ENCODE data around the gene NFXL1. TPM values are rescaled to one million over a fixed set of nuclear protein-coding genes. Genes with fewer than 3 reads are reported as not detected.
A peak's percentile ranks its signal among the peaks of the same experiment; 100 is the strongest.

NFXL1 gene
- total RNA-seq, 1 donor from 2014 or later: 11.1 TPM

DNA sequence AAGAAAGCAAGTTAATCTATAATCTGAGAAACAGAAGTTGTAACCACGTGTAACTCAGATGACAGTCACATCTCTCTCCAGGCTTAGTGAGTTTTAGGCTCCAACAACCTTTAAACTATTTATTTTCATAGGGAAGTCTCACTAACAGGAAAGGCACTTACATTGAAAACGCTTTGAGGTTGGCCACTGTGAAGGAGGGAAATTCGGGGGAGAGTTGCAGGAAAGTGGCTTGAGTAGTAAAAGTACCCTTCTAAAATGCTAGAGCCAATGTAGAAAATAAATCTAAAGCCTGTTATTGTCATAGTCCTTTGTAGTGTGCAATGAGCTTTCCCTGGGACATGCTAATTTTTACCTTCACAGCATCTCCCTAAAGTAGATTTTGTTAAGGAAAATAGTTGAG, 995 bp upstream of the NFXL1 start:
- Mint-ChIP-seq H3K4me3 (peak overlapping the region; percentile 98), H3K27ac (peak overlapping the region; percentile 85), H3K4me1 (peaks cover 31% of the 10 kb centered on the region), H3K36me3 (ENCODE audit: low read depth) (peaks cover 21% of the 10 kb centered on the region), H3K9me3 (no peaks in the 10 kb centered on the region), H3K27me3 (peaks cover 4% of the 10 kb centered on the region)
- no peak for ATAC-seq (ENCODE audit: low read depth)
- ChIA-PET CTCF (interaction anchor here (0.6 kb wide), 1 partner anchor 12 kb away, joined by 3 read pairs; no protein-coding TSS in a partner anchor), POLR2A (interaction anchor here (0.9 to 1.4 kb wide), 2 partner anchors 16 to 430 kb away, joined by 3 to 4 read pairs; partner anchors contain the start of gene ATP10D)
- TF ChIP-seq, protein P1, sequence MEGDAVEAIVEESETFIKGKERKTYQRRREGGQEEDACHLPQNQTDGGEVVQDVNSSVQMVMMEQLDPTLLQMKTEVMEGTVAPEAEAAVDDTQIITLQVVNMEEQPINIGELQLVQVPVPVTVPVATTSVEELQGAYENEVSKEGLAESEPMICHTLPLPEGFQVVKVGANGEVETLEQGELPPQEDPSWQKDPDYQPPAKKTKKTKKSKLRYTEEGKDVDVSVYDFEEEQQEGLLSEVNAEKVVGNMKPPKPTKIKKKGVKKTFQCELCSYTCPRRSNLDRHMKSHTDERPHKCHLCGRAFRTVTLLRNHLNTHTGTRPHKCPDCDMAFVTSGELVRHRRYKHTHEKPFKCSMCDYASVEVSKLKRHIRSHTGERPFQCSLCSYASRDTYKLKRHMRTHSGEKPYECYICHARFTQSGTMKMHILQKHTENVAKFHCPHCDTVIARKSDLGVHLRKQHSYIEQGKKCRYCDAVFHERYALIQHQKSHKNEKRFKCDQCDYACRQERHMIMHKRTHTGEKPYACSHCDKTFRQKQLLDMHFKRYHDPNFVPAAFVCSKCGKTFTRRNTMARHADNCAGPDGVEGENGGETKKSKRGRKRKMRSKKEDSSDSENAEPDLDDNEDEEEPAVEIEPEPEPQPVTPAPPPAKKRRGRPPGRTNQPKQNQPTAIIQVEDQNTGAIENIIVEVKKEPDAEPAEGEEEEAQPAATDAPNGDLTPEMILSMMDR (IDR thresholded peaks at IDR 0.05): no peak
- no peak for DNase-seq
- intact Hi-C loops (cut with micrococcal nuclease): loop anchor here (2.0 to 10.0 kb wide), 4 partner anchors 13 to 351 kb away; partner anchors contain the start of gene CORIN

DNA sequence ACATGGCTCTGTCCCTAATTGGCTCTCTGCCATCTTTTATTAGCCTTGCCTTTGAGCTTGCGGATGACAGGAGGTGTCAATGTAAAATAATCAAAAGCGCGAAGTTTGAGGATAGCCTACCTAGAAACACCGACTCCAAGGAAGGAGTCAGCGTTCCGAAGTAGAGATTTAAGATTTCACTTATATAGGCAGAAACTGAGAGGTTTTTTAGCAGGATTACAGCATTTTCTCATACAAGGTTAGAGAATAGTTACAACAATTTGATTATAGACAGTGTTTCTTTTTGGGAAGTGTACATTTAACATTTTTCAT, 499 bp upstream of the NFXL1 start:
- Mint-ChIP-seq H3K9me3 (no peaks in the 10 kb centered on the region), H3K27me3 (peaks cover under 1% of the 10 kb centered on the region), H3K36me3 (ENCODE audit: low read depth) (peaks cover 24% of the 10 kb centered on the region), H3K4me3 (peak overlapping the region; percentile 98), H3K4me1 (peaks cover 31% of the 10 kb centered on the region), H3K27ac (peak overlapping the region; percentile 85)
- intact Hi-C loops (cut with micrococcal nuclease): loop anchor here (1.0 to 10.0 kb wide), 10 partner anchors 14 to 916 kb away; partner anchors contain the start of genes COMMD8, CORIN, FRYL and OCIAD1
- CTCF ChIA-PET: no interaction called here
- POLR2A ChIA-PET: interaction anchor here (0.6 to 1.4 kb wide), 4 partner anchors 9 to 430 kb away, joined by 3 to 4 read pairs (median 4); partner anchors contain the start of gene ATP10D
- TF ChIP-seq, protein P1 (IDR thresholded peaks at IDR 0.05): no peak
- DNase-seq: no peak
- ATAC-seq (ENCODE audit: low read depth): no peak

GRCh38 chr4:47913861-47914219, 543 bp downstream of the NFXL1 start:
- ATAC-seq (ENCODE audit: low read depth) (no peak), DNase-seq (peak; percentile 33)
- CTCF ChIA-PET: no interaction called here
- peaks cover 31% of the 10 kb centered on the region for H3K4me1 Mint-ChIP-seq
- no peaks in the 10 kb centered on the region for H3K27me3 Mint-ChIP-seq
- peak overlapping the region; percentile 92 for H3K27ac Mint-ChIP-seq
- intact Hi-C loops (cut with micrococcal nuclease): loop anchor here (1.0 to 10.0 kb wide), 10 partner anchors 15 to 917 kb away; partner anchors contain the start of genes COMMD8, CORIN, FRYL and OCIAD1
- TF ChIP-seq, protein P1 (IDR thresholded peaks at IDR 0.05): no peak
- no peaks in the 10 kb centered on the region for H3K9me3 Mint-ChIP-seq
- H3K36me3 Mint-ChIP-seq (ENCODE audit: low read depth): peaks cover 29% of the 10 kb centered on the region
- peak overlapping the region; percentile 98 for H3K4me3 Mint-ChIP-seq
- POLR2A ChIA-PET: interaction anchor here (0.6 to 1.4 kb wide), 3 partner anchors 10 to 429 kb away, joined by 3 to 4 read pairs (median 4); partner anchors contain the start of gene ATP10D

DNA sequence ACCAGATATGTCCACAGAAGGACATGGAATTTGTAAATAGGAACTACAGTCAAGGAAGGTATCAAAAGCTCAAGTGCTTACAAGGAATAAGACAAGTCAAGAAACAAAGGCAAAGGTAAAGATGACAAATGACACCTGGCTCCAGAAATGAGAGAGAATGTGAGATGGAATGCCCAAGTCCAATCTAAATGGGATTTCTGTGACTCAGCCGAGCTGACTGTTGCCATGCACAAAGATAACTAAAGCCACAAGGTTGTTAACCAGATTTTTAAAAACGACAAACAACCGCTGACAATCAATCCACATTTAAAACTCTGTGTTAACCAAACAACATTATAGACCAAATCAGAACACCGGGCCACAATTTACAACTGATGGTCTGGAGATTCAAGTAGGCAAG, 1.1 kb downstream of the NFXL1 start:
- Mint-ChIP-seq H3K9me3 (no peaks in the 10 kb centered on the region), H3K27me3 (no peaks in the 10 kb centered on the region), H3K4me1 (peaks cover 31% of the 10 kb centered on the region), H3K36me3 (ENCODE audit: low read depth) (peaks cover 32% of the 10 kb centered on the region), H3K4me3 (peak overlapping the region; percentile 98), H3K27ac (peak overlapping the region; percentile 92)
- ChIA-PET CTCF (no interaction called here), POLR2A (interaction anchor here (0.6 kb wide), 1 partner anchor 423 kb away, joined by 3 read pairs; no protein-coding TSS in a partner anchor)
- TF ChIP-seq, protein P1 (IDR thresholded peaks at IDR 0.05): no peak
- ATAC-seq (ENCODE audit: low read depth) (no peak), DNase-seq (no peak)
- intact Hi-C loops (cut with micrococcal nuclease): loop anchor here (10.0 kb wide), 1 partner anchor 349 kb away; no protein-coding TSS in a partner anchor

DNA sequence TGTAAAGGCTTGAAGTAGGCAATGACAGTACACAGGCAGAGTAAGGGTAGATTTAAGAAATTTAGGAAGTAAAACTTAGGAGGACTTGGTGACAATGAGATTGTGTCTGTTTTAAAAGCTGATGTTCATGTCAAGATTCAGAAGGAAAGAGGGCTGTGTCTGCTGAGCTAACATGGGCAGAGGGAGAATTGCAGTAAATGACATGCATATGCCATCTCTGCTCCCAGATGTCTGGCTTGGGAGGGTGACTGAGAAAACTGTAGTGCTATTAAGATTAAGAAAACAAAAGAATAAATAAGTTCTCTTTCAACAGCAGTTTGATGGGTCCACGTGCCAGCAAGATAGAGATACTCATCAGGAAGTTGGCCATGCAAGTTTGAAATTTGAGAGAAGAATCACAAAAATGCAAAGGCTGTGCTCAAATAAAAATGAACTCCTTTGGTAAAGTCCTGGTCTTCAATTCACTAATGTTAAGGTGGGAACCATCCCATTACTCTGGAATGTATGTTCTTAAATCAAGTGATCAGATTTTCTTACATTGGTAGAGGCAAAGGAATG, 7.2 kb downstream of the NFXL1 start:
- ChIA-PET CTCF (interaction anchor here (0.5 kb wide), 1 partner anchor 13 kb away, joined by 5 read pairs; no protein-coding TSS in a partner anchor), POLR2A (interaction anchor here (0.6 kb wide), 1 partner anchor 440 kb away, joined by 3 read pairs; no protein-coding TSS in a partner anchor)
- Mint-ChIP-seq H3K27me3 (no peaks in the 10 kb centered on the region), H3K27ac (no peak overlapping the region), H3K4me1 (peaks cover 7% of the 10 kb centered on the region), H3K9me3 (no peaks in the 10 kb centered on the region), H3K4me3 (no peak overlapping the region), H3K36me3 (ENCODE audit: low read depth) (peaks cover 50% of the 10 kb centered on the region)
- TF ChIP-seq, protein P1 (IDR thresholded peaks at IDR 0.05): no peak
- ATAC-seq (ENCODE audit: low read depth) (no peak), DNase-seq (no peak)
- intact Hi-C loops (cut with micrococcal nuclease): no loop called here
